Measurements from ENCODE around the gene SLC24A3. TPM values are rescaled to one million over a fixed set of nuclear protein-coding genes. Genes with fewer than 3 reads are reported as not detected.

Gene SLC24A3
- total RNA-seq, 2 experiments from 2014 or later = not detected

DNA sequence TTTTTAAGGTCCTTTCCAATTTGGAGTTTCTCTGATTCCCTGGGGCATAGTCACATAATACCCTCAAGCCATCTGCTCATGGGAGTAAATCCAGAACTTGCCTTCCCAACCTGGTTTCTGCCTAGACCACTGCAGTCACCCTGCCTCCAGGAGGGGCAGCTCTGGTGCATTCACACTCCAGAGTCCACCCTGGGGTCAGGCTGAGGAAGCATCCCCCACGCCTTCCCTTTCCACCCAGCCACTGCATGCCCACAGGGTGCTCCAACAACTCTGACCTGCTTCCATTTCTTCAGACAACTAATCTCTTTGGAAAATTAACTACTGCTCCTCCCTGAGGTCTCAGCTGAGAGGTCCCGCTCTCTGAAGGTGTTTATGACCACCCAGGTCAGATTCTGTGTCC, 334.2 kb downstream of the SLC24A3 start:
- H3K9me3 ChIP-seq (ENCODE audit: low read length) = no peaks in the 10 kb centered on the region
- POLR2A ChIA-PET = no interaction called here
- no peaks in the 10 kb centered on the region for H3K4me1 ChIP-seq (ENCODE audit: insufficient read depth, low read length, poor library complexity, severe bottlenecking)
- intact Hi-C loops (cut with micrococcal nuclease; ENCODE audit: unreplicated experiment) = no loop called here
- TF ChIP-seq EZH2phosphoT487 (IDR thresholded peaks at IDR 0.05; ENCODE audit: borderline replicate concordance, low read depth, low read length) (no peak), CTCF (conservative IDR thresholded peaks at IDR 0.05; ENCODE audit: low read length) (no peak)
- no peaks in the 10 kb centered on the region for H3K79me2 ChIP-seq (ENCODE audit: insufficient read depth, low read depth, low read length)
- no peaks in the 10 kb centered on the region for H4K20me1 ChIP-seq (ENCODE audit: insufficient read depth, low read length)
- BruUV-seq (replicated peaks) = no TSS peak
- no peak overlapping the region for H3K4me2 ChIP-seq (ENCODE audit: low read length)
- DNase-seq (ENCODE audit: low spot score) = no peak
- no peaks in the 10 kb centered on the region for H3K36me3 ChIP-seq (ENCODE audit: insufficient read depth, low read length)
- no peak overlapping the region for H3K4me3 ChIP-seq (ENCODE audit: low read depth, low read length, poor library complexity, severe bottlenecking)
- H3K9me2 ChIP-seq (ENCODE audit: insufficient read depth, low read length) = no peaks in the 10 kb centered on the region
- H2AFZ ChIP-seq (ENCODE audit: low read length) = no peak overlapping the region
- CTCF ChIA-PET (ENCODE audit: unreplicated experiment) = no interaction called here
- no peak overlapping the region for H3K27ac ChIP-seq (ENCODE audit: low read depth, low read length, poor library complexity, severe bottlenecking)

DNA sequence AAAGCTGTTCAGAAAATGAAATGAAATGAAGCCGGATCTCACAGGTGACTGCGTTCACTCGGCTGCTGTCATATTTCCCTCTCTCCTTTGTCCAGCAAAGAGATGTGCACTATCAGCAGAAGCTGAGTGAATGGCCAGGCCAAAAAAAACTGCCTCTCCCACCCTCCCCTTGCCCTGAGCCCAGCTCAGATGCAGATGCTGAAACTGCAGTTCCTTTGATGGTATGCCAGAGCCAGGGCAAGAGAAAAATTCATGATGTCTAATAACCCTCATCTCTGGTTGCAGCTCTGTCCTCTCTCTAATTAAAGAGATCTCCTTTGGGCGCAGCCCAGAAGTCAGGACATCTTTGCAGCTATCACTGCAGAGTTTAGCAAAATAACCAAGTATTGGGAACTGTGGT, 335.1 kb downstream of the SLC24A3 start:
- intact Hi-C loops (cut with micrococcal nuclease; ENCODE audit: unreplicated experiment) = no loop called here
- no TSS peak for BruUV-seq (replicated peaks)

GRCh38 chr20:19549896-19550295, 337.5 kb downstream of the SLC24A3 start:
- TF ChIP-seq CTCF (conservative IDR thresholded peaks at IDR 0.05; ENCODE audit: low read length) = no peak
- no peak for TF ChIP-seq EZH2phosphoT487 (IDR thresholded peaks at IDR 0.05; ENCODE audit: borderline replicate concordance, low read depth, low read length)
- Histone ChIP-seq H3K4me2 (ENCODE audit: low read length) (no peak overlapping the region), H3K79me2 (ENCODE audit: insufficient read depth, low read depth, low read length) (no peaks in the 10 kb centered on the region), H3K4me1 (ENCODE audit: insufficient read depth, low read length, poor library complexity, severe bottlenecking) (no peaks in the 10 kb centered on the region), H3K9me2 (ENCODE audit: insufficient read depth, low read length) (no peaks in the 10 kb centered on the region), H3K36me3 (ENCODE audit: insufficient read depth, low read length) (no peaks in the 10 kb centered on the region), H4K20me1 (ENCODE audit: insufficient read depth, low read length) (no peaks in the 10 kb centered on the region), H2AFZ (ENCODE audit: low read length) (no peak overlapping the region), H3K4me3 (ENCODE audit: low read depth, low read length, poor library complexity, severe bottlenecking) (no peak overlapping the region), H3K9me3 (ENCODE audit: low read length) (no peaks in the 10 kb centered on the region), H3K27ac (ENCODE audit: low read depth, low read length, poor library complexity, severe bottlenecking) (no peak overlapping the region)
- intact Hi-C loops (cut with micrococcal nuclease; ENCODE audit: unreplicated experiment) = no loop called here
- ChIA-PET CTCF (ENCODE audit: unreplicated experiment) (no interaction called here), POLR2A (no interaction called here)
- DNase-seq (ENCODE audit: low spot score) = no peak
- BruUV-seq (replicated peaks) = no TSS peak

More for the DNA sequence above, 335.1 kb downstream of the SLC24A3 start:
- ChIA-PET CTCF (ENCODE audit: unreplicated experiment) (no interaction called here), POLR2A (no interaction called here)
- no peak overlapping the region for H3K4me2 ChIP-seq (ENCODE audit: low read length)
- H3K36me3 ChIP-seq (ENCODE audit: insufficient read depth, low read length) = no peaks in the 10 kb centered on the region
- no peak overlapping the region for H3K4me3 ChIP-seq (ENCODE audit: low read depth, low read length, poor library complexity, severe bottlenecking)
- no peaks in the 10 kb centered on the region for H3K4me1 ChIP-seq (ENCODE audit: insufficient read depth, low read length, poor library complexity, severe bottlenecking)
- no peak overlapping the region for H2AFZ ChIP-seq (ENCODE audit: low read length)
- no peak for TF ChIP-seq CTCF (conservative IDR thresholded peaks at IDR 0.05; ENCODE audit: low read length)
- no peak for TF ChIP-seq EZH2phosphoT487 (IDR thresholded peaks at IDR 0.05; ENCODE audit: borderline replicate concordance, low read depth, low read length)
- H3K9me2 ChIP-seq (ENCODE audit: insufficient read depth, low read length) = no peaks in the 10 kb centered on the region
- H3K79me2 ChIP-seq (ENCODE audit: insufficient read depth, low read depth, low read length) = no peaks in the 10 kb centered on the region
- H3K27ac ChIP-seq (ENCODE audit: low read depth, low read length, poor library complexity, severe bottlenecking) = no peak overlapping the region
- DNase-seq (ENCODE audit: low spot score) = no peak
- H4K20me1 ChIP-seq (ENCODE audit: insufficient read depth, low read length) = no peaks in the 10 kb centered on the region
- H3K9me3 ChIP-seq (ENCODE audit: low read length) = no peaks in the 10 kb centered on the region

Measured in OCI-LY7 (cell line).